ENCODE results near the gene ANGEL2.
"Not testable (repeated sequence)": the region's sequence is repeated elsewhere in the genome, so short reads cannot be mapped to it uniquely, and the experiment has no call there.

ANGEL2 gene

GRCh38 chr1:212975111-212975918 lies 40.4 kb downstream of the ANGEL2 start:
- DNase-seq (ENCODE audit: low spot score): no peak

GRCh38 chr1:212974711-212975110 lies 41.0 kb downstream of the ANGEL2 start:
- no peak for DNase-seq (ENCODE audit: low spot score)

GRCh38 chr1:212973899-212974298 lies 41.8 kb downstream of the ANGEL2 start:
- no peak for DNase-seq (ENCODE audit: low spot score)

- no peak for DNase-seq (ENCODE audit: low spot score)
These were observed 42.2 kb downstream of the ANGEL2 start for GRCh38 chr1:212973426-212973825.

- DNase-seq (ENCODE audit: low spot score): no peak
These were observed 44.4 kb downstream of the ANGEL2 start for GRCh38 chr1:212971312-212971711.

GRCh38 chr1:212970085-212970484 lies 45.6 kb downstream of the ANGEL2 start:
- no peak for DNase-seq (ENCODE audit: low spot score)

GRCh38 chr1:212968368-212968863 lies 47.3 kb downstream of the ANGEL2 start:
- DNase-seq (ENCODE audit: low spot score): no peak

- no peak for DNase-seq (ENCODE audit: low spot score)
These were observed 47.9 kb downstream of the ANGEL2 start for GRCh38 chr1:212967801-212968200.

GRCh38 chr1:212966616-212967015 lies 49.1 kb downstream of the ANGEL2 start:
- DNase-seq (ENCODE audit: low spot score): no peak

GRCh38 chr1:212964993-212965392 lies 50.7 kb downstream of the ANGEL2 start:
- DNase-seq (ENCODE audit: low spot score): not testable (repeated sequence)

- no peak for DNase-seq (ENCODE audit: low spot score)
These were observed 51.6 kb downstream of the ANGEL2 start for GRCh38 chr1:212964102-212964501.

GRCh38 chr1:212962509-212962908 lies 53.2 kb downstream of the ANGEL2 start:
- no peak for DNase-seq (ENCODE audit: low spot score)

- no peak for DNase-seq (ENCODE audit: low spot score)
These were observed 54.7 kb downstream of the ANGEL2 start for GRCh38 chr1:212960932-212961331.

- DNase-seq (ENCODE audit: low spot score): no peak
These were observed 56.1 kb downstream of the ANGEL2 start for GRCh38 chr1:212959266-212960220.

GRCh38 chr1:212958175-212958574 lies 57.5 kb downstream of the ANGEL2 start:
- DNase-seq (ENCODE audit: low spot score): no peak

- no peak for DNase-seq (ENCODE audit: low spot score)
These were observed 58.1 kb downstream of the ANGEL2 start for GRCh38 chr1:212957546-212957945.

GRCh38 chr1:212955961-212956620 lies 59.6 kb downstream of the ANGEL2 start:
- no peak for DNase-seq (ENCODE audit: low spot score)

GRCh38 chr1:212955098-212955497 lies 60.6 kb downstream of the ANGEL2 start:
- no peak for DNase-seq (ENCODE audit: low spot score)

GRCh38 chr1:212954514-212954913 lies 61.2 kb downstream of the ANGEL2 start:
- no peak for DNase-seq (ENCODE audit: low spot score)

- DNase-seq (ENCODE audit: low spot score): no peak
These were observed 62.3 kb downstream of the ANGEL2 start for GRCh38 chr1:212953321-212953720.

- DNase-seq (ENCODE audit: low spot score): no peak
These were observed 63.1 kb downstream of the ANGEL2 start for GRCh38 chr1:212952641-212952976.

GRCh38 chr1:212951947-212952640 lies 63.6 kb downstream of the ANGEL2 start:
- DNase-seq (ENCODE audit: low spot score): no peak
